Pancreas (tissue), 10 donors: ENCODE results near the gene GCC2. TPM values are rescaled to one million over a fixed set of nuclear protein-coding genes. Genes with fewer than 3 reads are reported as not detected.
"Not testable (repeated sequence)": the region's sequence is repeated elsewhere in the genome, so short reads cannot be mapped to it uniquely, and the experiment has no call there.

ENCODE experiments used
- ATAC-seq, 4 donors: fragments of 200-7000 bp; cut with Tn5 transposase; one replicate each; pipeline versions ENCODE4 v1.8.0 to v1.9.1; 2020; ENCODE audit warnings: mild to moderate bottlenecking in 4 of 4, moderate library complexity in 4 of 4
- DNase-seq, 6 donors: peaks; one replicate each; pipeline ENCODE4 v3.0.0-alpha.2; 2020
- FAIRE-seq: peaks from 2 replicates; lab custom pipeline; 2012; peaks lifted over from hg19 to GRCh38; lab: Jason Lieb, UNC
- H3K27ac ChIP-seq, 4 donors: fragments of 200-600 bp; sonication (generic); 1 replicate in 3 of 4; 2 replicates in 1 of 4; pipeline versions ENCODE4 v1.5.0 to v1.8.0; 2020
- H3K27me3 ChIP-seq, 4 donors: fragments of 200-600 bp; one replicate each; pipeline ENCODE4 v1.8.0; 2021
- H3K36me3 ChIP-seq, 3 donors: fragments of 200-600 bp; sonication (generic) in 1 of 3; one replicate each; pipeline versions ENCODE4 v1.5.0 to v1.8.0; 2020 to 2021
- H3K4me1 ChIP-seq, 3 donors: fragments of 200-600 bp; one replicate each; pipeline ENCODE4 v1.8.0; 2021
- H3K4me3 ChIP-seq, 4 donors: fragments of 200-600 bp; sonication (generic) in 2 of 4; one replicate each; pipeline versions ENCODE4 v1.5.0 to v1.8.0; 2020 to 2021
- H3K9me3 ChIP-seq, 4 donors: fragments of 200-600 bp; one replicate each; pipeline ENCODE4 v1.8.0; 2021
- CTCF ChIP-seq, 4 donors: fragments of 200-600 bp; sonication (generic) in 3 of 4; IDR thresholded peaks; one replicate each; pipeline versions ENCODE4 v1.5.0 to v1.8.0; 2021; ENCODE audit warnings: antibody characterized with exemption in 4 of 4
- WGBS, 2 donors: extraction: QIAGEN DNeasy Blood & Tissue Kit; methylation state at CpG; one replicate each; pipeline ENCODE4 v1.1.7; 2013; 5-methylcytosine and 5-hydroxymethylcytosine counted together
- intact Hi-C, 3 donors: fragments of 100-400 bp; cut with DNase I; formaldehyde crosslinking; loops; one replicate each; pipeline versions ENCODE4 v1.11.1 to v1.14.2; 2022
- polyA plus RNA-seq, 2 donors: library from polyadenylated mRNA; stranded (reverse); fragments of 200-250 nt; gene quantifications; one replicate each; pipeline ENCODE4 v1.2.3, GENCODE V29; 2013
- total RNA-seq, 6 donors: library from RNA; stranded (reverse); fragmentation: NEBNext Ultra II Directional in 4 of 6; extraction: Animal tissue kit (Norgen Biotek cat#: 25700) in 4 of 6; gene quantifications; one replicate each; pipeline versions ENCODE4 v1.2.1 to v1.2.4, GENCODE V29; 2021 to 2023
- donor health status: healthy with polysubstance abuse.
- donor health status: DM: no; HTN: no; CAD: no; lungs with moderate emphysema.
- donor health status: DM: no; HTN: no; CAD: no.
- donor health status: control.
- donor health status: control.
- donor health status: Bipolar disorder and iron deficiency.
- donor health status: DM: yes; HTN: yes; CAD: no.
- donor health status: DM: no; HTN: no; CAD: no.
- donor health status: DM: no; HTN: no; CAD: no.
- donor health status: DM: yes; HTN: yes; CAD: no.

Gene GCC2
- total and polyA plus RNA-seq, 8 donors: 8.7 to 36.0 (median 20.6) TPM

- Histone ChIP-seq H3K27ac (no peak overlapping the region), H3K27me3 (no peaks in the 10 kb centered on the region), H3K36me3 (no peaks in the 10 kb centered on the region), H3K4me3 (no peak overlapping the region), H3K4me1 (peaks cover 3 to 8% (median 5%) of the 10 kb centered on the region in 3 donors), H3K9me3 (no peaks in the 10 kb centered on the region)
- TF ChIP-seq CTCF (IDR thresholded peaks at IDR 0.05): no peak
- no peak for FAIRE-seq
- peak in 3 of 4 donors; percentile 18 to 39 (median 25) for ATAC-seq
- DNase-seq: no peak
- WGBS, 2 donors: 62 to 65% methylated on average over 7 of the region's 7 CpGs
- intact Hi-C loops: no loop called here
Observed at GRCh38 chr2:108553209-108553919, 104.4 kb downstream of the GCC2 start.

DNA sequence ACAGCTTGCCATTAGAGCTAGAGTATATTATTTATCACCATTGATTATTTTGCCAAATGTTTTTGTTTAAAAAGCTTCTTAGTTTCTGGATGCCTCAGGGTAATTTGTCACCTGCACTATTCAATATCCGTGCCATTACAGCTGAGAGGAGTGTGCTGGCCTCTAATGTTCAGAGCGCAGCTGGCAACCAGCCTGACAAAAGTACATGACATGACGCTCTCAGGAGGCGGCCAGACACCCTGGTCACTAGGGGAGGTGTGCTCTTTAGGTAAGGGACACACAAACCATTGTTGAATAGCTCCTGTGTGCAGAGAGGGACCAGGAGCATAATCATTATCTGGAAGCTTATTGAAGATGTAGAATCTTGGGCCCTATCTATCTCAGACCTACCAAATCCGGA, 105.5 kb downstream of the GCC2 start:
- H3K4me3 ChIP-seq: no peak overlapping the region
- ATAC-seq (peak; percentile 63 to 78 (median 74)), DNase-seq (peak in 3 of 6 donors; percentile 17 to 46 (median 31)), FAIRE-seq (no peak)
- H3K27me3 ChIP-seq: no peaks in the 10 kb centered on the region
- WGBS, 2 donors: 29 to 34% methylated on average over 5 of the region's 5 CpGs
- no peak for TF ChIP-seq CTCF (IDR thresholded peaks at IDR 0.05)
- intact Hi-C loops: no loop called here
- H3K9me3 ChIP-seq: no peaks in the 10 kb centered on the region
- H3K27ac ChIP-seq: peak overlapping the region in 1 of 4 donors; percentile 5
- H3K4me1 ChIP-seq: peaks cover 3 to 8% (median 5%) of the 10 kb centered on the region in 3 donors
- H3K36me3 ChIP-seq: no peaks in the 10 kb centered on the region

DNA sequence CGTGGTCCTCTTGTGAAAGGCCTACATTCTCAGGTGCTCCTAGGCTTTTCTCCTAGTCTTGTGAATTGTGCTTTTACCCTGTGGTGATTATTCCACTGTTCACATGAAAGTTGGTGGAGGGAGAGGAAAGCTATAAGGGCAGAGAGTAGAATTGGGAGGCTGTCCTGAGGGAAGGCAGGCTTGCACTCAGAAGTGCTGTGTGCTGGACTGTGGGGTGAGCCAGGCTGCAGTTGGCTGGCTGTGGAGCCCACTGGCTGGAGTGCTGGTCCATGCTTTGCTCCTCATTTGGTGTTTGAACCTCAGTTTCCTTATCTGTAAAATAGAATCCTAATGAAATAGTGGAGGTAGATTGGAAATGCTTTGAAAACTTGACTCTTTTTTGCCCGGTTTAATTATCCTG, 106.6 kb downstream of the GCC2 start:
- Histone ChIP-seq H3K36me3 (no peaks in the 10 kb centered on the region), H3K4me3 (no peak overlapping the region), H3K27me3 (no peaks in the 10 kb centered on the region), H3K4me1 (peaks cover 5 to 14% (median 7%) of the 10 kb centered on the region in 3 donors), H3K27ac (no peak overlapping the region), H3K9me3 (no peaks in the 10 kb centered on the region)
- DNase-seq: no peak
- no peak for TF ChIP-seq CTCF (IDR thresholded peaks at IDR 0.05)
- intact Hi-C loops: no loop called here
- no peak for FAIRE-seq
- ATAC-seq: no peak
- WGBS, 2 donors: 83 to 92% methylated on average over 2 of the region's 2 CpGs

GRCh38 chr2:108556581-108556980, 107.6 kb downstream of the GCC2 start:
- H3K36me3 ChIP-seq, H3K27ac ChIP-seq, H3K27me3 ChIP-seq, intact Hi-C loops, DNase-seq, H3K9me3 ChIP-seq, FAIRE-seq, H3K4me3 ChIP-seq, ATAC-seq: not testable (repeated sequence)
- peaks cover 5 to 22% (median 14%) of the 10 kb centered on the region in 3 donors for H3K4me1 ChIP-seq
- 55 to 65% methylated on average over 2 of the region's 2 CpGs for WGBS, 2 donors

Other genes starting within 250 kb of the GCC2 start
- not detected for gene SULT1C3, start 209.2 kb upstream of the GCC2 start, total RNA-seq
- not detected for gene SULT1C3, start 209.2 kb upstream of the GCC2 start, polyA plus RNA-seq
- gene SULT1C2, start 160.3 kb upstream of the GCC2 start, total RNA-seq: 1 to 10 TPM in 5 of 6 donors, under 1 TPM in 1; 0.63 to 6.4 (median 4.8) TPM
- gene SULT1C2, start 160.3 kb upstream of the GCC2 start, polyA plus RNA-seq: 1 to 10 TPM; 4.1 to 9.1 TPM
- 1 to 10 TPM in 2 of 6 donors, under 1 TPM in 4; 0.55 to 5.0 (median 0.67) TPM for gene SULT1C4, start 71.3 kb upstream of the GCC2 start, total RNA-seq
- gene SULT1C4, start 71.3 kb upstream of the GCC2 start, polyA plus RNA-seq: under 1 TPM; 0.42 to 0.92 TPM
- gene LIMS1, start 85.3 kb downstream of the GCC2 start, total RNA-seq: 10 to 100 TPM; 16.3 to 45.7 (median 18.2) TPM
- 1 to 10 TPM; 7.9 to 9.4 TPM for gene LIMS1, start 85.3 kb downstream of the GCC2 start, polyA plus RNA-seq